Fibroblast of villous mesenchyme (primary cell): ENCODE results near the gene NUDT4. TPM values are rescaled to one million over a fixed set of nuclear protein-coding genes. Genes with fewer than 3 reads are reported as not detected.
A peak's percentile ranks its signal among the peaks of the same experiment; 100 is the strongest.

Source experiments
- DNase-seq: peaks from one replicate; pipeline ENCODE4 v3.0.0-alpha.2; 2010; ENCODE audit warnings: low read depth
- H3K4me3 ChIP-seq: 2 replicates; pipeline ENCODE4 v1.5.1; 2011; ENCODE audit warnings: low read depth, mild to moderate bottlenecking, low read length
- CTCF ChIP-seq: IDR thresholded peaks from 2 replicates; pipeline ENCODE4 v1.5.1; 2012; ENCODE audit warnings: low read depth, mild to moderate bottlenecking, low read length; ENCODE audit not compliant: insufficient read depth
- total RNA-seq: library from RNA; depleted of rRNA; stranded (reverse); fragments of >200 nt; gene quantifications from 2 replicates; pipeline ENCODE4 v1.2.3, GENCODE V29; 2012

The NUDT4 gene
- total RNA-seq, 1 donor, result 61.3 TPM

GRCh38 chr12:93419388-93420034 lies 41.8 kb downstream of the NUDT4 start:
- TF ChIP-seq CTCF, result peak; percentile 56
- H3K4me3 ChIP-seq, result no peak overlapping the region
- DNase-seq, result peak; percentile 79

- no peak for DNase-seq
- no peak for TF ChIP-seq CTCF
- H3K4me3 ChIP-seq, result no peak overlapping the region
Measured at GRCh38 chr12:93422050-93422449, 44.3 kb downstream of the NUDT4 start.

- TF ChIP-seq CTCF, result no peak
- no peak overlapping the region for H3K4me3 ChIP-seq
- DNase-seq, result no peak
Measured at GRCh38 chr12:93425736-93426411, 48.1 kb downstream of the NUDT4 start.

- DNase-seq, result no peak
- TF ChIP-seq CTCF, result no peak
- no peak overlapping the region for H3K4me3 ChIP-seq
Measured at GRCh38 chr12:93426412-93426805, 48.7 kb downstream of the NUDT4 start.

- TF ChIP-seq CTCF, result no peak
- peak; percentile 71 for DNase-seq
- H3K4me3 ChIP-seq, result no peak overlapping the region
Measured at GRCh38 chr12:93427779-93428564, 50.2 kb downstream of the NUDT4 start.

- H3K4me3 ChIP-seq, result no peak overlapping the region
- DNase-seq, result no peak
- no peak for TF ChIP-seq CTCF
Measured at GRCh38 chr12:93429448-93429847, 51.7 kb downstream of the NUDT4 start.
